ENCODE measurements around the gene KRT40. TPM values are rescaled to one million over a fixed set of nuclear protein-coding genes. Genes with fewer than 3 reads are reported as not detected.

The KRT40 gene
- total and polyA plus RNA-seq, 2 of the 8 experiments (the other 6 are each of a cell fraction or from before 2014, with no cell fraction given): not detected

DNA sequence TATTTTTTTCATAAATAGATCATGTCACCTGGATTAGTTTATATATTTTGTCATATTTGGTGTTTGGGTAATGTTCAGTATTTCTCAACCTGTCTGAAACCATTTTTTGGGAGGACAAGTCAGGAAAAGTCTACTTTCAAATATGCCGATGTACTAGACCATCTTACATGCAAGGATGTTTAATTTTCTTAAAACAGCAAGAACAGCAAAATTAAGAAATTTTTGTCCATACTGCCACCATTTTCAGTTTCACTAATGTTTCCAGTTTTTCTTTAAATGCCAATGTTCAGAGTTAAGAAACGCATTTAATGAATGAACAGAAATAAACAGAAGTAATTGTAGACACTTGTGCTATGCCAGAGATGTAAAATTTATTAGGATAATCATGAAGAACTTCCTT, 9.0 kb upstream of the KRT40 start:
- H2AK5ac ChIP-seq (ENCODE audit: low read depth, low read length): no peak overlapping the region
- H3K4ac ChIP-seq (replicated peaks; ENCODE audit: insufficient read length, low read depth, low read length): no peak overlapping the region
- no peak overlapping the region for H4K8ac ChIP-seq (ENCODE audit: extremely low read depth, insufficient read depth, low read length)
- no peak overlapping the region for H3K56ac ChIP-seq (replicated peaks; ENCODE audit: insufficient read length, low read depth, low read length)
- no peak overlapping the region for H3K4me3 ChIP-seq (ENCODE audit: extremely low read depth in 1 of 4, insufficient read depth in 2 of 4, low read depth in 3 of 4, low read length in 4 of 4)
- H3K79me2 ChIP-seq (ENCODE audit: control insufficient read depth in 1 of 2, insufficient read depth in 2 of 2, low read length in 2 of 2): no peaks in the 10 kb centered on the region
- CTCF ChIA-PET (ENCODE audit: partially characterized antibody): no interaction called here
- H4K20me1 ChIP-seq (replicated peaks in 1 of 2; ENCODE audit: control insufficient read depth in 1 of 2, insufficient read depth in 2 of 2, low read length in 2 of 2): no peaks in the 10 kb centered on the region
- no peak overlapping the region for H4K91ac ChIP-seq (replicated peaks; ENCODE audit: insufficient read length, low read length)
- no peak overlapping the region for H3K23ac ChIP-seq (ENCODE audit: insufficient read length)
- WGBS, 2 experiments (ENCODE audit: extremely low coverage in 1 of 2, insufficient coverage in 1 of 2, insufficient read length in 1 of 2, insufficient replicate concordance in 2 of 2, low coverage in 1 of 2, low lambda C conversion rate in 2 of 2, missing lambda C conversion rate in 1 of 2): 98% methylated on average over 2 of the region's 2 CpGs; no CpG with 5 or more reads in 1 of the 2 experiments
- no peaks in the 10 kb centered on the region for H3K23me2 ChIP-seq (ENCODE audit: low read depth, low read length)
- no peak overlapping the region for H2AFZ ChIP-seq (ENCODE audit: low read length)
- H2BK5ac ChIP-seq (ENCODE audit: low read depth, low read length): no peak overlapping the region
- no peak overlapping the region for H2BK120ac ChIP-seq (replicated peaks; ENCODE audit: low read depth, low read length)
- H3K27ac ChIP-seq (ENCODE audit: low read depth, low read length): no peak overlapping the region
- no peaks in the 10 kb centered on the region for H3K9me3 ChIP-seq (ENCODE audit: insufficient read depth in 2 of 2, low read depth in 1 of 2, low read length in 1 of 2)
- POLR2A ChIA-PET (ENCODE audit: partially characterized antibody): interaction anchor here (0.6 kb wide), 1 partner anchor 11 kb away, joined by 4 read pairs; no protein-coding TSS in a partner anchor
- no peak overlapping the region for H3K14ac ChIP-seq (ENCODE audit: insufficient read length)
- no peak overlapping the region; a peak in 1 of 7 replicates for H3K9ac ChIP-seq (replicated peaks in 1 of 4; ENCODE audit: extremely low read depth in 1 of 4, low read depth in 3 of 4, low read length in 3 of 4)
- no peak overlapping the region for H2BK12ac ChIP-seq (ENCODE audit: low read depth, low read length)
- no peaks in the 10 kb centered on the region for H3K36me3 ChIP-seq (ENCODE audit: control insufficient read depth in 2 of 4, insufficient read depth in 4 of 4, low read length in 3 of 4)
- FAIRE-seq (no peak), DNase-seq (ENCODE audit: low read depth in 1 of 2, low spot score in 2 of 2) (no peak)
- peaks cover 0 to 2% (median 0%) of the 10 kb centered on the region in 4 experiments; a peak in 2 of 7 replicates for H3K4me1 ChIP-seq (replicated peaks in 1 of 4; ENCODE audit: control insufficient read depth in 3 of 4, insufficient read depth in 4 of 4, low read length in 3 of 4)
- H3K18ac ChIP-seq (ENCODE audit: extremely low read depth, low read length): no peak overlapping the region
- H3K79me1 ChIP-seq (ENCODE audit: low read depth, low read length): no peaks in the 10 kb centered on the region
- H4K5ac ChIP-seq (ENCODE audit: insufficient read length, low read depth, low read length): no peak overlapping the region
- no peaks in the 10 kb centered on the region for H3K27me3 ChIP-seq (replicated peaks in 1 of 4; ENCODE audit: control insufficient read depth in 3 of 4, extremely low read depth in 1 of 4, insufficient read depth in 3 of 4, low read length in 3 of 4)
- H2BK15ac ChIP-seq (ENCODE audit: low read length): no peak overlapping the region
- H3K4me2 ChIP-seq (ENCODE audit: insufficient read depth in 1 of 2, low read depth in 2 of 2, low read length in 2 of 2): no peak overlapping the region
- H2BK20ac ChIP-seq (ENCODE audit: low read length): no peak overlapping the region
- TF ChIP-seq EGR1 (IDR thresholded peaks at IDR 0.05; ENCODE audit: borderline replicate concordance, low read depth, low read length): no peak
- no peak for TF ChIP-seq TAF7 (optimal IDR thresholded peaks at IDR 0.05; ENCODE audit: borderline replicate concordance, low read depth, low read length)
- TF ChIP-seq NRF1 (IDR thresholded peaks at IDR 0.05; ENCODE audit: low read depth, low read length): no peak
- no peak for TF ChIP-seq EZH2 (IDR thresholded peaks at IDR 0.05; ENCODE audit: low read depth, low read length, severe bottlenecking)
- TF ChIP-seq, protein P1, sequence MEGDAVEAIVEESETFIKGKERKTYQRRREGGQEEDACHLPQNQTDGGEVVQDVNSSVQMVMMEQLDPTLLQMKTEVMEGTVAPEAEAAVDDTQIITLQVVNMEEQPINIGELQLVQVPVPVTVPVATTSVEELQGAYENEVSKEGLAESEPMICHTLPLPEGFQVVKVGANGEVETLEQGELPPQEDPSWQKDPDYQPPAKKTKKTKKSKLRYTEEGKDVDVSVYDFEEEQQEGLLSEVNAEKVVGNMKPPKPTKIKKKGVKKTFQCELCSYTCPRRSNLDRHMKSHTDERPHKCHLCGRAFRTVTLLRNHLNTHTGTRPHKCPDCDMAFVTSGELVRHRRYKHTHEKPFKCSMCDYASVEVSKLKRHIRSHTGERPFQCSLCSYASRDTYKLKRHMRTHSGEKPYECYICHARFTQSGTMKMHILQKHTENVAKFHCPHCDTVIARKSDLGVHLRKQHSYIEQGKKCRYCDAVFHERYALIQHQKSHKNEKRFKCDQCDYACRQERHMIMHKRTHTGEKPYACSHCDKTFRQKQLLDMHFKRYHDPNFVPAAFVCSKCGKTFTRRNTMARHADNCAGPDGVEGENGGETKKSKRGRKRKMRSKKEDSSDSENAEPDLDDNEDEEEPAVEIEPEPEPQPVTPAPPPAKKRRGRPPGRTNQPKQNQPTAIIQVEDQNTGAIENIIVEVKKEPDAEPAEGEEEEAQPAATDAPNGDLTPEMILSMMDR (IDR thresholded peaks at IDR 0.05; ENCODE audit: control extremely low read depth in 1 of 3, insufficient read depth in 1 of 3, low read depth in 1 of 3, low read length in 3 of 3): no peak
- no peak for TF ChIP-seq SP2 (IDR thresholded peaks at IDR 0.05; ENCODE audit: low read length)
- no peak for TF ChIP-seq KDM5A (IDR thresholded peaks at IDR 0.05; ENCODE audit: low read length)
- TF ChIP-seq YY1 (IDR thresholded peaks at IDR 0.05; ENCODE audit: low read depth, low read length): no peak
- TF ChIP-seq SUZ12 (IDR thresholded peaks at IDR 0.05; ENCODE audit: low read length): no peak
- TF ChIP-seq JUND (IDR thresholded peaks at IDR 0.05; ENCODE audit: low read length): no peak
- TF ChIP-seq POLR2A (IDR thresholded peaks at IDR 0.05; ENCODE audit: control extremely low read depth in 1 of 2, low read depth in 2 of 2, low read length in 2 of 2): no peak
- TF ChIP-seq CTBP2 (IDR thresholded peaks at IDR 0.05; ENCODE audit: borderline replicate concordance, insufficient read depth, insufficient read length, low read length): no peak
- TF ChIP-seq PHF8 (conservative IDR thresholded peaks at IDR 0.05; ENCODE audit: low read depth, low read length): no peak

All from H1 (cell line).